C4-2B (cell line): Measurements from ENCODE around the gene MED12L.
"Not testable (repeated sequence)": the region's sequence is repeated elsewhere in the genome, so short reads cannot be mapped to it uniquely, and the experiment has no call there.

Experiments used
- CTCF ChIP-seq: fragments of 450-650 bp; conservative IDR thresholded peaks from 2 replicates; pipeline ENCODE4 v1.5.1; 2017; ENCODE audit warnings: mild to moderate bottlenecking
- ZFX ChIP-seq: fragments of 450-650 bp; IDR thresholded peaks from 2 replicates; pipeline ENCODE4 v1.6.1; 2017

GRCh38 chr3:151081082-151081481, 4.4 kb upstream of the MED12L start:
- not testable (repeated sequence) for TF ChIP-seq CTCF, ZFX
